GM10248 (cell line): ENCODE results near the gene FTH1.

ENCODE experiments used
- CTCF ChIA-PET: fragments of 300-600 bp; sonication (Branson Sonifier 250); formaldehyde crosslinking; extraction: SDS; loops from one replicate; lab custom pipeline; 2021; ENCODE audit warnings: antibody characterized with exemption; lab: Yijun Ruan, JAX
- POLR2A ChIA-PET: fragments of 350-650 bp; sonication (Branson Sonifier 250); formaldehyde crosslinking; extraction: SDS; loops from one replicate; lab custom pipeline; 2020; ENCODE audit warnings: antibody characterized with exemption; lab: Yijun Ruan, JAX
- DNase-seq: peaks from one replicate; pipeline ENCODE4 v3.0.0; 2012; ENCODE audit errors: extremely low spot score
- CTCF ChIP-seq: IDR thresholded peaks from 2 replicates; pipeline ENCODE4 v1.5.1; 2012; ENCODE audit warnings: mild to moderate bottlenecking, low read depth; ENCODE audit errors: extremely low read depth, missing control alignments, control extremely low read depth

Gene FTH1

GRCh38 chr11:61918251-61918937 is 49.0 kb downstream of the FTH1 start:
- no peak for TF ChIP-seq CTCF
- DNase-seq, result no peak
- ChIA-PET CTCF (interaction anchor here (1.2 to 3.9 kb wide), 4 partner anchors 16 to 164 kb away, joined by 3 to 26 read pairs (median 8); no protein-coding TSS in a partner anchor), POLR2A (no interaction called here)

- no peak for TF ChIP-seq CTCF
- ChIA-PET POLR2A (no interaction called here), CTCF (interaction anchor here (1.3 to 3.9 kb wide), 2 partner anchors 19 to 164 kb away, joined by 3 to 26 read pairs; no protein-coding TSS in a partner anchor)
- no peak for DNase-seq
Measured at GRCh38 chr11:61917334-61918109, 49.9 kb downstream of the FTH1 start, which contains the start of gene RAB3IL1. Gene RAB3IL1 (minus strand): TSS chr11:61917566. CDS start chr11:61917367, 199 bp downstream.

- ChIA-PET CTCF (interaction anchor here (1.3 to 3.9 kb wide), 2 partner anchors 18 to 165 kb away, joined by 3 to 26 read pairs; no protein-coding TSS in a partner anchor), POLR2A (no interaction called here)
- no peak for TF ChIP-seq CTCF
- no peak for DNase-seq
Measured at GRCh38 chr11:61916737-61917333, 50.6 kb downstream of the FTH1 start.

GRCh38 chr11:61914471-61915171 is 52.8 kb downstream of the FTH1 start:
- ChIA-PET POLR2A (interaction anchor here (0.5 kb wide), 1 partner anchor 886 kb away, joined by 3 read pairs; no protein-coding TSS in a partner anchor), CTCF (interaction anchor here (1.4 to 3.9 kb wide), 4 partner anchors 16 to 193 kb away, joined by 3 to 26 read pairs (median 10); no protein-coding TSS in a partner anchor)
- no peak for DNase-seq
- no peak for TF ChIP-seq CTCF
